HCT116 (cell line): ENCODE data around the gene TMEM232.

Experiments used
- EZH2 ChIP-seq: fragments of 200-600 bp; sonication (generic); IDR thresholded peaks from 2 replicates; pipeline ENCODE4 v1.6.1; 2017; ENCODE audit warnings: antibody characterized with exemption, mixed run types
- JUND ChIP-seq: IDR thresholded peaks from 2 replicates; pipeline ENCODE4 v1.6.1; 2012
- POLR2A ChIP-seq: IDR thresholded peaks from 2 replicates; pipeline ENCODE4 v1.7.0; 2011; ENCODE audit warnings: borderline replicate concordance; ENCODE audit not compliant: insufficient read depth, insufficient read length; ENCODE audit errors: extremely low read depth
- POLR2AphosphoS5 ChIP-seq: IDR thresholded peaks from 2 replicates; pipeline ENCODE4 v1.6.1; 2011; ENCODE audit warnings: mild to moderate bottlenecking, low read depth, low read length, moderate library complexity
- REST ChIP-seq: IDR thresholded peaks from 2 replicates; pipeline ENCODE4 v1.6.1; 2012; ENCODE audit warnings: low read depth
- TF ChIP-seq, protein P1 (sequence below), 3 experiments: fragments of 200-600 bp in 1 of 3; sonication (generic) in 1 of 3; IDR thresholded peaks in 2 of 3; conservative IDR thresholded peaks in 1 of 3; 2 replicates each; pipeline ENCODE4 v1.5.1; 2012 to 2017; ENCODE audit warnings: low read depth in 2 of 3, low read length in 2 of 3, antibody characterized with exemption in 1 of 3, borderline replicate concordance in 1 of 3, control low read depth in 1 of 3, mild to moderate bottlenecking in 1 of 3, mixed read lengths in 1 of 3, mixed run types in 1 of 3, moderate library complexity in 1 of 3; ENCODE audit not compliant: insufficient read depth in 1 of 3

GRCh38 chr5:110726249-110727024 is at the start of gene TMEM232:
- TF ChIP-seq, protein P1, sequence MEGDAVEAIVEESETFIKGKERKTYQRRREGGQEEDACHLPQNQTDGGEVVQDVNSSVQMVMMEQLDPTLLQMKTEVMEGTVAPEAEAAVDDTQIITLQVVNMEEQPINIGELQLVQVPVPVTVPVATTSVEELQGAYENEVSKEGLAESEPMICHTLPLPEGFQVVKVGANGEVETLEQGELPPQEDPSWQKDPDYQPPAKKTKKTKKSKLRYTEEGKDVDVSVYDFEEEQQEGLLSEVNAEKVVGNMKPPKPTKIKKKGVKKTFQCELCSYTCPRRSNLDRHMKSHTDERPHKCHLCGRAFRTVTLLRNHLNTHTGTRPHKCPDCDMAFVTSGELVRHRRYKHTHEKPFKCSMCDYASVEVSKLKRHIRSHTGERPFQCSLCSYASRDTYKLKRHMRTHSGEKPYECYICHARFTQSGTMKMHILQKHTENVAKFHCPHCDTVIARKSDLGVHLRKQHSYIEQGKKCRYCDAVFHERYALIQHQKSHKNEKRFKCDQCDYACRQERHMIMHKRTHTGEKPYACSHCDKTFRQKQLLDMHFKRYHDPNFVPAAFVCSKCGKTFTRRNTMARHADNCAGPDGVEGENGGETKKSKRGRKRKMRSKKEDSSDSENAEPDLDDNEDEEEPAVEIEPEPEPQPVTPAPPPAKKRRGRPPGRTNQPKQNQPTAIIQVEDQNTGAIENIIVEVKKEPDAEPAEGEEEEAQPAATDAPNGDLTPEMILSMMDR (IDR thresholded peaks at IDR 0.05 in 2 of 3, conservative IDR thresholded peaks at IDR 0.05 in 1 of 3; ENCODE audit: borderline replicate concordance in 1 of 3, insufficient read depth in 1 of 3, low read depth in 2 of 3, low read length in 2 of 3), result no peak
- TF ChIP-seq REST (no peak), POLR2AphosphoS5 (no peak), POLR2A (no peak), EZH2 (no peak), JUND (no peak)
